Activated B cell treated with CpG ODN at 0.5 μM for 24 hours (primary cell): Measurements from ENCODE around the gene TBCK. TPM values are rescaled to one million over a fixed set of nuclear protein-coding genes. Genes with fewer than 3 reads are reported as not detected.

Experiments used
- ATAC-seq: fragments of 200-7000 bp; cut with Tn5 transposase; one replicate; pipeline ENCODE4 v1.10.0; 2021; ENCODE audit warnings: low read depth, mild to moderate bottlenecking, moderate library complexity
- CTCF ChIA-PET: fragments of 350-600 bp; sonication (Branson Sonifier 250); formaldehyde crosslinking; loops from one replicate; lab custom pipeline; 2021; ENCODE audit warnings: antibody characterized with exemption; lab: Charles Lee
- POLR2A ChIA-PET: fragments of 350-600 bp; sonication (Branson Sonifier 250); formaldehyde crosslinking; loops from one replicate; lab custom pipeline; 2021; ENCODE audit warnings: antibody characterized with exemption; lab: Charles Lee
- DNase-seq: peaks from one replicate; pipeline ENCODE4 v3.0.0; 2022
- H3K27ac Mint-ChIP-seq: one replicate; pipeline ENCODE4 v1.8.0; 2020; ENCODE audit warnings: mixed read lengths
- H3K27me3 Mint-ChIP-seq: one replicate; pipeline ENCODE4 v1.8.0; 2021; ENCODE audit warnings: mixed read lengths
- H3K36me3 Mint-ChIP-seq: one replicate; pipeline ENCODE4 v1.8.0; 2021; ENCODE audit warnings: low read depth, mixed read lengths
- H3K4me1 Mint-ChIP-seq: one replicate; pipeline ENCODE4 v1.8.0; 2021; ENCODE audit warnings: mixed read lengths
- H3K4me3 Mint-ChIP-seq: one replicate; pipeline ENCODE4 v1.8.0; 2020; ENCODE audit warnings: mild to moderate bottlenecking, mixed read lengths
- H3K9me3 Mint-ChIP-seq: one replicate; pipeline ENCODE4 v1.8.0; 2020; ENCODE audit warnings: mixed read lengths
- intact Hi-C: fragments of 100-400 bp; cut with micrococcal nuclease; formaldehyde crosslinking; loops from one replicate; pipeline ENCODE4 v1.15.1; 2024
- total RNA-seq: library from RNA; stranded (reverse); gene quantifications from 2 replicates; pipeline ENCODE4 v1.2.3, GENCODE V29; 2022
- TF ChIP-seq, protein P1 (sequence below): fragments of 200-600 bp; IDR thresholded peaks from one replicate; pipeline ENCODE4 v1.8.0; 2022; ENCODE audit warnings: antibody characterized with exemption, mild to moderate bottlenecking

Gene TBCK
- total RNA-seq, 1 donor from 2014 or later, result 60.1 TPM

DNA sequence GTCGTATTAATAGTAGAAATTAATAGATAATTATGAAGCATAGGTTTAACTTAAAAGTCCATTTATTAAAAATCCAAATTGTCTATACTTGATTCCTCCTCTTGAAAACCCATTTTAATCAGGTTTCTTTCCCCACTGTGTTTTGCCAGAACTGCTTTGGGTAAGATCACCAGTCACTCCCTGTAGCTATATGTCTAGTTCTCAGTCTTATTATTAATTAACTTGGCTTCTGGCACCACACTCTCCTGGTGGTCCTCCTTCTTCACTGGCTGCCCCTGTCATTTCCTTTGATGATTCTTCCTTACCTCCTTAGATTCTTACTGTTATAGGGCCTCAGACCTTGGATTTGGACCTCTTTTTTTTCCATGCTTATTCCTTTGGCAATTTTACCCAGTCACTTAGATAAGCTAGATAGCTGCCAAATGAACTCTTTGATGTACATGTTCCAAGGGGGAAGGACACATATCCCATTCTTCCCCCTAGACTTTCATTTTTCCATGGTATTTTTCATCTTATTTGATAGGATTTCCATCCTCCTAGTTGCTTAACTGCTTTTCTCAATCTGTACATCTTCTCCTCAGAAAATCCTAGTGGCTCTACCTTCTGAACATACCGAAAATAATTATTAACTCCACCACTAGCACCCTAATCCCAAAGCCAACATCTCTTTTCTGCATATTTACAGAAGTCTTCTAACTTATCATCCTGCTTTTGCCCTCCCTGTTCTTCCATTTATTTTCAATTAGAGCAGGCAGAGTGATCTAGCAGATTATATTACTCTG lies 28.0 kb upstream of the TBCK start:
- intact Hi-C loops, result no loop called here
- peaks cover 33% of the 10 kb centered on the region for H3K4me1 Mint-ChIP-seq
- peaks cover 78% of the 10 kb centered on the region for H3K36me3 Mint-ChIP-seq
- CTCF ChIA-PET, result no interaction called here
- POLR2A ChIA-PET, result no interaction called here
- no peak overlapping the region for H3K4me3 Mint-ChIP-seq
- no peak overlapping the region for H3K27ac Mint-ChIP-seq
- TF ChIP-seq, protein P1, sequence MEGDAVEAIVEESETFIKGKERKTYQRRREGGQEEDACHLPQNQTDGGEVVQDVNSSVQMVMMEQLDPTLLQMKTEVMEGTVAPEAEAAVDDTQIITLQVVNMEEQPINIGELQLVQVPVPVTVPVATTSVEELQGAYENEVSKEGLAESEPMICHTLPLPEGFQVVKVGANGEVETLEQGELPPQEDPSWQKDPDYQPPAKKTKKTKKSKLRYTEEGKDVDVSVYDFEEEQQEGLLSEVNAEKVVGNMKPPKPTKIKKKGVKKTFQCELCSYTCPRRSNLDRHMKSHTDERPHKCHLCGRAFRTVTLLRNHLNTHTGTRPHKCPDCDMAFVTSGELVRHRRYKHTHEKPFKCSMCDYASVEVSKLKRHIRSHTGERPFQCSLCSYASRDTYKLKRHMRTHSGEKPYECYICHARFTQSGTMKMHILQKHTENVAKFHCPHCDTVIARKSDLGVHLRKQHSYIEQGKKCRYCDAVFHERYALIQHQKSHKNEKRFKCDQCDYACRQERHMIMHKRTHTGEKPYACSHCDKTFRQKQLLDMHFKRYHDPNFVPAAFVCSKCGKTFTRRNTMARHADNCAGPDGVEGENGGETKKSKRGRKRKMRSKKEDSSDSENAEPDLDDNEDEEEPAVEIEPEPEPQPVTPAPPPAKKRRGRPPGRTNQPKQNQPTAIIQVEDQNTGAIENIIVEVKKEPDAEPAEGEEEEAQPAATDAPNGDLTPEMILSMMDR, result no peak
- no peak for DNase-seq
- H3K27me3 Mint-ChIP-seq, result no peaks in the 10 kb centered on the region
- H3K9me3 Mint-ChIP-seq, result peaks cover 8% of the 10 kb centered on the region
- no peak for ATAC-seq

DNA sequence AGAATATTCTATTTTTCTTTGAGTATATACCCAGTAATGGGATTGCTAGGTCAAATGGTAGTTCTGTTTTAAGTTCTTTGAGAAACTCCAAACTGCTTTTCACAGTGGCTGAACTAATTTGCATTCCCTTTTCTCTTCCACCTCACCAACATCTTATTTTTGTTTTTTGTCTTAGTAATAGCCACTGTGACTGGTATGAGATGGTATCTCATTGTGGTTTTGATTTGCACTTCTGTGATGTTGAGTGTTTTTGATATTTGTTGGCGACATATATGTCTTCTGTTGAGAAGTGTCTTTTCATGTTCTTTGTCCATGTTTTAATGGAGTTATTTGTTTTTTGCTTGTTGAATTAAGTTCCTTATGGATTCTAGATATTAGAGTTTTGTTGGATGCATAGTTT lies 24.8 kb upstream of the TBCK start:
- TF ChIP-seq, protein P1, result no peak
- H3K4me3 Mint-ChIP-seq, result no peak overlapping the region
- POLR2A ChIA-PET, result no interaction called here
- H3K36me3 Mint-ChIP-seq, result peaks cover 84% of the 10 kb centered on the region
- H3K27ac Mint-ChIP-seq, result no peak overlapping the region
- no peak for ATAC-seq
- CTCF ChIA-PET, result no interaction called here
- no peak for DNase-seq
- peaks cover 35% of the 10 kb centered on the region for H3K4me1 Mint-ChIP-seq
- intact Hi-C loops, result no loop called here
- H3K9me3 Mint-ChIP-seq, result peaks cover 19% of the 10 kb centered on the region
- H3K27me3 Mint-ChIP-seq, result no peaks in the 10 kb centered on the region

GRCh38 chr4:106339431-106339830 lies 23.4 kb upstream of the TBCK start:
- H3K4me3 Mint-ChIP-seq, result no peak overlapping the region
- H3K27me3 Mint-ChIP-seq, result no peaks in the 10 kb centered on the region
- intact Hi-C loops, result no loop called here
- ATAC-seq, result no peak
- H3K36me3 Mint-ChIP-seq, result peaks cover 87% of the 10 kb centered on the region
- no peak overlapping the region for H3K27ac Mint-ChIP-seq
- DNase-seq, result no peak
- POLR2A ChIA-PET, result interaction anchor here (0.5 kb wide), 1 partner anchor 135 kb away, joined by 3 read pairs; no protein-coding TSS in a partner anchor
- H3K4me1 Mint-ChIP-seq, result peaks cover 35% of the 10 kb centered on the region
- TF ChIP-seq, protein P1, result no peak
- CTCF ChIA-PET, result no interaction called here
- H3K9me3 Mint-ChIP-seq, result peaks cover 19% of the 10 kb centered on the region

DNA sequence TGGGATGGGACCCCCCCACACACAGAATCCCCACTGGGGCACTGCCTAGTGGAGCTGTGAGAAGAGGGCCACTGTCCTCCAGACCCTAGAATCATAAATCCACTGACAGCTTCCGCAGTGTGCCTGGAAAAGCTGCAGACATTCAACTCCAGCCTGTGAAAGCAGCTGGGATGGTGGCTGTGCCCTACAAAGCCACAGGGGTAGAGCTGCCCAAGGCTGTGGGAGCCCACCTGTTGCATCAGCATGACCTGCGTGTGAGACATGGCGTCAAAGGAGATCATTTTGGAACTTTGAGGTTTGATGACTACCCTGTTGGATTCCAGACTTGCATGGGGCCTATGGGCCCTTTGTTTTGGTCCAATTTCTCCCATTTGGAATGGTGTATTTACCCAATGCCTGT lies 22.7 kb upstream of the TBCK start:
- ChIA-PET CTCF (no interaction called here), POLR2A (no interaction called here)
- H3K36me3 Mint-ChIP-seq, result peaks cover 87% of the 10 kb centered on the region
- peaks cover 32% of the 10 kb centered on the region for H3K4me1 Mint-ChIP-seq
- H3K27ac Mint-ChIP-seq, result no peak overlapping the region
- DNase-seq (no peak), ATAC-seq (no peak)
- intact Hi-C loops, result no loop called here
- no peak overlapping the region for H3K4me3 Mint-ChIP-seq
- H3K9me3 Mint-ChIP-seq, result peaks cover 19% of the 10 kb centered on the region
- TF ChIP-seq, protein P1, result no peak
- H3K27me3 Mint-ChIP-seq, result no peaks in the 10 kb centered on the region

DNA sequence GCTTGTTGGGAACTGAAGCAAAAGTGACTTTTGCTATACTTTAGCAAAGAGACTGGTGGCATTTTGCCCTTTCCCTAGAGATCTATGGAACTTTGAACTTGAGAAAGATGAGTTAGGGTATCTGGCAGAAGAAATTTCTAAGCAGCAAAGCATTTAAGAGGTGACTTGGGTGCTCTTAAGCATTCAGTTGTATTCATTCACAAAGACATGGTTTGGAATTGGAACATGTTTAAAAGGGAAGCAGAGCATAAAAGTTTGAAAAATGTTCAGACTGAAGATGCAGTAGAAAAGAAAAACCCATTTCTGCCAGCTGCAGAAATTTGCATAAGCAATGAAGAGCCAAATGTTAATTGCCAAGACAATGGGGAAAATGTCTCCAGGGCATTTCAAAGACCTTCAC lies 21.9 kb upstream of the TBCK start:
- DNase-seq (no peak), ATAC-seq (no peak)
- intact Hi-C loops, result no loop called here
- H3K9me3 Mint-ChIP-seq, result peaks cover 19% of the 10 kb centered on the region
- H3K27ac Mint-ChIP-seq, result no peak overlapping the region
- ChIA-PET POLR2A (no interaction called here), CTCF (no interaction called here)
- peaks cover 88% of the 10 kb centered on the region for H3K36me3 Mint-ChIP-seq
- no peak overlapping the region for H3K4me3 Mint-ChIP-seq
- TF ChIP-seq, protein P1, result no peak
- peaks cover 30% of the 10 kb centered on the region for H3K4me1 Mint-ChIP-seq
- no peaks in the 10 kb centered on the region for H3K27me3 Mint-ChIP-seq
